ENCODE measurements around the gene IQSEC1. TPM values are rescaled to one million over a fixed set of nuclear protein-coding genes. Genes with fewer than 3 reads are reported as not detected.

IQSEC1 gene
- total and polyA plus RNA-seq, 2 of the 8 experiments (the other 6 are each of a cell fraction or from before 2014, with no cell fraction given) = 6.8 to 28.8 TPM

GRCh38 chr3:12963922-12964701 lies 109.1 kb downstream of the IQSEC1 start (continued):
- TF ChIP-seq CBX8 (IDR thresholded peaks at IDR 0.05; ENCODE audit: borderline replicate concordance, low read depth, low read length) = no peak
- no peak for TF ChIP-seq SRF (IDR thresholded peaks at IDR 0.05; ENCODE audit: low read depth, low read length)
- no peak for TF ChIP-seq SUZ12 (IDR thresholded peaks at IDR 0.05; ENCODE audit: low read length)
- no peak for TF ChIP-seq POLR2AphosphoS5 (IDR thresholded peaks at IDR 0.05; ENCODE audit: low read depth, low read length)
